HAP-1 (cell line): ENCODE results near the gene WDR36.

Source experiments
- DNase-seq, 2 experiments: peaks; one replicate each; pipeline ENCODE4 v3.0.0-alpha.2; 2016 to 2020; ENCODE audit warnings: low spot score in 2 of 2
- H3K27me3 ChIP-seq: fragments of 250-450 bp; sonication (Bioruptor Pico); 2 replicates; pipeline ENCODE4 v1.5.1; 2020; ENCODE audit warnings: low read depth, mild to moderate bottlenecking, moderate library complexity
- H3K36me3 ChIP-seq: fragments of 250-450 bp; sonication (Bioruptor Pico); replicated peaks from 2 replicates; pipeline ENCODE4 v1.5.1; 2020; ENCODE audit warnings: mild to moderate bottlenecking
- H3K4me1 ChIP-seq: fragments of 250-450 bp; sonication (Bioruptor Pico); 2 replicates; pipeline ENCODE4 v1.5.1; 2020; ENCODE audit warnings: mild to moderate bottlenecking
- H3K4me3 ChIP-seq: fragments of 250-450 bp; sonication (Bioruptor Pico); 2 replicates; pipeline ENCODE4 v1.5.1; 2020; ENCODE audit warnings: mild to moderate bottlenecking, moderate library complexity
- H3K9me3 ChIP-seq: fragments of 250-450 bp; sonication (Bioruptor Pico); 2 replicates; pipeline ENCODE4 v1.5.1; 2020; ENCODE audit warnings: mild to moderate bottlenecking, moderate library complexity
- in situ Hi-C: fragments of 300-500 bp; cut with MboI; formaldehyde crosslinking; loops from 3 replicates; pipeline ENCODE4 v1.14.3; 2020; ENCODE audit warnings: low sequenced_read_pairs, inconsistent platforms, mixed read lengths

WDR36 gene

GRCh38 chr5:111153945-111154344 lies 61.8 kb downstream of the WDR36 start:
- H3K9me3 ChIP-seq: no peaks in the 10 kb centered on the region
- no peaks in the 10 kb centered on the region for H3K4me1 ChIP-seq
- in situ Hi-C loops: loop anchor here (25.0 kb wide), 1 partner anchor 983 kb away; no protein-coding TSS in a partner anchor
- DNase-seq: no peak
- H3K36me3 ChIP-seq: no peaks in the 10 kb centered on the region
- H3K4me3 ChIP-seq: no peak overlapping the region
- H3K27me3 ChIP-seq: no peaks in the 10 kb centered on the region; the same call in 1 of the 2 replicates

GRCh38 chr5:111158105-111158744 lies 66.1 kb downstream of the WDR36 start:
- in situ Hi-C loops: loop anchor here (25.0 kb wide), 1 partner anchor 979 kb away; no protein-coding TSS in a partner anchor

GRCh38 chr5:111159845-111160244 lies 67.7 kb downstream of the WDR36 start:
- in situ Hi-C loops: loop anchor here (10.0 to 25.0 kb wide), 2 partner anchors 105 to 977 kb away; no protein-coding TSS in a partner anchor
- Histone ChIP-seq H3K9me3 (no peaks in the 10 kb centered on the region), H3K4me1 (no peaks in the 10 kb centered on the region), H3K4me3 (no peak overlapping the region), H3K27me3 (no peaks in the 10 kb centered on the region), H3K36me3 (no peaks in the 10 kb centered on the region)
- DNase-seq: no peak

More at GRCh38 chr5:111158105-111158744, 66.1 kb downstream of the WDR36 start:
- no peaks in the 10 kb centered on the region for H3K36me3 ChIP-seq
- peak; percentile 58 to 86 for DNase-seq
- H3K9me3 ChIP-seq: no peaks in the 10 kb centered on the region
- H3K4me3 ChIP-seq: no peak overlapping the region
- no peaks in the 10 kb centered on the region for H3K4me1 ChIP-seq
- no peaks in the 10 kb centered on the region for H3K27me3 ChIP-seq

- in situ Hi-C loops: loop anchor here (10.0 to 25.0 kb wide), 2 partner anchors 102 to 974 kb away; no protein-coding TSS in a partner anchor
- DNase-seq: no peak
Observed at GRCh38 chr5:111163000-111163399, 70.9 kb downstream of the WDR36 start.

GRCh38 chr5:111165058-111165457 lies 72.9 kb downstream of the WDR36 start:
- Histone ChIP-seq H3K4me3 (no peak overlapping the region), H3K27me3 (no peaks in the 10 kb centered on the region), H3K9me3 (no peaks in the 10 kb centered on the region), H3K36me3 (no peaks in the 10 kb centered on the region), H3K4me1 (no peaks in the 10 kb centered on the region)
- no peak for DNase-seq
- in situ Hi-C loops: loop anchor here (10.0 to 25.0 kb wide), 2 partner anchors 100 to 972 kb away; no protein-coding TSS in a partner anchor

More at GRCh38 chr5:111163000-111163399, 70.9 kb downstream of the WDR36 start:
- Histone ChIP-seq H3K9me3 (no peaks in the 10 kb centered on the region), H3K4me1 (no peaks in the 10 kb centered on the region), H3K4me3 (no peak overlapping the region), H3K27me3 (no peaks in the 10 kb centered on the region), H3K36me3 (no peaks in the 10 kb centered on the region)

- Histone ChIP-seq H3K4me3 (no peak overlapping the region), H3K9me3 (no peaks in the 10 kb centered on the region), H3K4me1 (no peaks in the 10 kb centered on the region), H3K36me3 (no peaks in the 10 kb centered on the region), H3K27me3 (0 out of 2 replicates have a peak, but pooled peaks cover 3% of the 10 kb centered on the region)
- in situ Hi-C loops: loop anchor here (10.0 to 25.0 kb wide), 2 partner anchors 97 to 970 kb away; no protein-coding TSS in a partner anchor
- DNase-seq: no peak
Observed at GRCh38 chr5:111167551-111167950, 75.4 kb downstream of the WDR36 start.

GRCh38 chr5:111168608-111169007 lies 76.5 kb downstream of the WDR36 start:
- in situ Hi-C loops: loop anchor here (10.0 to 25.0 kb wide), 2 partner anchors 96 to 969 kb away; no protein-coding TSS in a partner anchor

GRCh38 chr5:111169269-111169668 lies 77.1 kb downstream of the WDR36 start:
- no peak for DNase-seq
- in situ Hi-C loops: loop anchor here (10.0 to 25.0 kb wide), 2 partner anchors 96 to 968 kb away; no protein-coding TSS in a partner anchor
- H3K9me3 ChIP-seq: no peaks in the 10 kb centered on the region
- H3K36me3 ChIP-seq: no peaks in the 10 kb centered on the region
- peaks cover 8% of the 10 kb centered on the region; the same call in 1 of the 2 replicates for H3K27me3 ChIP-seq
- H3K4me3 ChIP-seq: no peak overlapping the region
- H3K4me1 ChIP-seq: no peaks in the 10 kb centered on the region

More at GRCh38 chr5:111168608-111169007, 76.5 kb downstream of the WDR36 start:
- Histone ChIP-seq H3K27me3 (0 out of 2 replicates have a peak, but pooled peaks cover 3% of the 10 kb centered on the region), H3K36me3 (no peaks in the 10 kb centered on the region), H3K4me1 (no peaks in the 10 kb centered on the region), H3K9me3 (no peaks in the 10 kb centered on the region), H3K4me3 (no peak overlapping the region)
- no peak for DNase-seq

GRCh38 chr5:111170279-111170678 lies 78.1 kb downstream of the WDR36 start:
- Histone ChIP-seq H3K27me3 (peaks cover 8% of the 10 kb centered on the region; the same call in 1 of the 2 replicates), H3K36me3 (no peaks in the 10 kb centered on the region), H3K4me1 (no peaks in the 10 kb centered on the region), H3K9me3 (no peaks in the 10 kb centered on the region), H3K4me3 (no peak overlapping the region)
- DNase-seq: no peak
- in situ Hi-C loops: loop anchor here (25.0 kb wide), 1 partner anchor 967 kb away; no protein-coding TSS in a partner anchor

GRCh38 chr5:111172504-111172903 lies 80.4 kb downstream of the WDR36 start:
- Histone ChIP-seq H3K4me1 (no peaks in the 10 kb centered on the region), H3K4me3 (no peak overlapping the region), H3K9me3 (no peaks in the 10 kb centered on the region), H3K27me3 (peaks cover 8% of the 10 kb centered on the region; the same call in 1 of the 2 replicates), H3K36me3 (no peaks in the 10 kb centered on the region)
- in situ Hi-C loops: loop anchor here (25.0 kb wide), 1 partner anchor 965 kb away; no protein-coding TSS in a partner anchor
- DNase-seq: peak in 1 of 2 experiments; percentile 51

- in situ Hi-C loops: loop anchor here (25.0 kb wide), 1 partner anchor 964 kb away; no protein-coding TSS in a partner anchor
- Histone ChIP-seq H3K27me3 (peaks cover 8% of the 10 kb centered on the region; the same call in 1 of the 2 replicates), H3K36me3 (no peaks in the 10 kb centered on the region), H3K4me1 (no peaks in the 10 kb centered on the region), H3K4me3 (no peak overlapping the region), H3K9me3 (no peaks in the 10 kb centered on the region)
- no peak for DNase-seq
Observed at GRCh38 chr5:111173476-111173875, 81.3 kb downstream of the WDR36 start.
